ENCODE measurements around the gene NETO1. TPM values are rescaled to one million over a fixed set of nuclear protein-coding genes. Genes with fewer than 3 reads are reported as not detected.

Gene NETO1
- polyA plus RNA-seq, 1 experiment = 2.7 TPM

DNA sequence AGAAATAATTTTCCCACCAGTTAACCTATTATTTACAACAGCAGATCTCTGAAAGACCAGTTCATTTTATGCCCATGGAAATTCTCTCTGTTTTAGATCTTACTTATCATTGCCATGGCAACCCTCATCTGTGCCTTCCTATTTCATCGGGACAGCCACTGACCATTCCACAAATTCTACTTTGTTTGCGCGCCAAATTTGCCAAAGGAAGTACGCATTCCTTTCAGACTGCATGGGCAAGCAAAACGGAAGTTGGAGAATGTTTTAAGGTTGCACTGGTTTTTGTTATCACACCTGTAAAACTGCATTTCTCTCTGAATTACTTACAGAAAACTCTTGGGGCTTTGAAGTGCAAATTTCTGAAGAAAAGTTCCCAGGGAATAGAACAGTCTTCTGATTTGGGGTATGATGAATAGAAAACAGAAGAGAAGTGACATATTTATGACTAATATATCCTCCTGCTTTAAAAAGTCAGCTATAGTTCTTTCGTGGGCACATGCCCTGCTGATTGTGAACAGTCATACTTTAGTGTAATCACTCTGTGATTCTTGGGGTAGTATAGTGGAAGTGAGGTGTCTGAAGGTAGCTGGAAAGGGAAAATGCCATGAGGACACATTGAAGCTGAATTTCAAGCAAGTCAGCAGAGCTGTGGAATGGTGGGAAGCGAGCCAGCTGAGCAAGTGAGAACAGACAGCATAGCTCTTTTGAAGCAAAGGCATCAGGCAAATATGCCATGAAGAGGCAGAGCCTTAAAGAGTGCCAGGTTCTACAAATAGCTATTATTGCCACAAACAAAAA, 20.9 kb downstream of the NETO1 start:
- TF ChIP-seq, protein P1, sequence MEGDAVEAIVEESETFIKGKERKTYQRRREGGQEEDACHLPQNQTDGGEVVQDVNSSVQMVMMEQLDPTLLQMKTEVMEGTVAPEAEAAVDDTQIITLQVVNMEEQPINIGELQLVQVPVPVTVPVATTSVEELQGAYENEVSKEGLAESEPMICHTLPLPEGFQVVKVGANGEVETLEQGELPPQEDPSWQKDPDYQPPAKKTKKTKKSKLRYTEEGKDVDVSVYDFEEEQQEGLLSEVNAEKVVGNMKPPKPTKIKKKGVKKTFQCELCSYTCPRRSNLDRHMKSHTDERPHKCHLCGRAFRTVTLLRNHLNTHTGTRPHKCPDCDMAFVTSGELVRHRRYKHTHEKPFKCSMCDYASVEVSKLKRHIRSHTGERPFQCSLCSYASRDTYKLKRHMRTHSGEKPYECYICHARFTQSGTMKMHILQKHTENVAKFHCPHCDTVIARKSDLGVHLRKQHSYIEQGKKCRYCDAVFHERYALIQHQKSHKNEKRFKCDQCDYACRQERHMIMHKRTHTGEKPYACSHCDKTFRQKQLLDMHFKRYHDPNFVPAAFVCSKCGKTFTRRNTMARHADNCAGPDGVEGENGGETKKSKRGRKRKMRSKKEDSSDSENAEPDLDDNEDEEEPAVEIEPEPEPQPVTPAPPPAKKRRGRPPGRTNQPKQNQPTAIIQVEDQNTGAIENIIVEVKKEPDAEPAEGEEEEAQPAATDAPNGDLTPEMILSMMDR (IDR thresholded peaks at IDR 0.05; ENCODE audit: insufficient read depth, low read depth, low read length) = no peak
- ChIA-PET CTCF (no interaction called here), POLR2A (no interaction called here)

DNA sequence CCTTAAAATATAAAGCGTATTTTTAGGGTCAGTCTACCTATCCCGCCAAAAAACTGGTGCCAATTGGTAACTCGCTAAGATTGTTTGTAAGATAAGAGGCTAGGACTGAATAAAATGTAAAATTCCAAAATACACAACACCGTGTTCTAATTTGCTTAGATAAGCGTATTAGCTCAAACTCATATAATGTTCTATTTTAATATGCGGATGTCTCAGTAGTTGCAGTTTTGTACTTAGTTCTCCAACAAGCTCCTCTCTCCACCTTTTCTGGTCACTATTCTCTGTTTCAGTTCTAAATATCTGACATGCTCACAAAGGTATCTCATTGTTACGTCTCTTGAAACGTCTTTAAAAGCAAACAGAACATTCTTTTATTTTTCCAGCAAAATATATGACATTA, 24.0 kb downstream of the NETO1 start:
- CTCF ChIA-PET = no interaction called here

More for the DNA sequence above, 20.9 kb downstream of the NETO1 start:
- H3K36me3 ChIP-seq (ENCODE audit: control insufficient read depth, insufficient read depth, low read length) = no peaks in the 10 kb centered on the region; the same call in 1 of the 2 replicates
- DNase-seq (ENCODE audit: low read depth) = no peak
- no peak overlapping the region for H3K4me3 ChIP-seq (ENCODE audit: low read depth, low read length)
- H3K27me3 ChIP-seq (ENCODE audit: control insufficient read depth, insufficient read depth, low read length) = no peaks in the 10 kb centered on the region

DNA sequence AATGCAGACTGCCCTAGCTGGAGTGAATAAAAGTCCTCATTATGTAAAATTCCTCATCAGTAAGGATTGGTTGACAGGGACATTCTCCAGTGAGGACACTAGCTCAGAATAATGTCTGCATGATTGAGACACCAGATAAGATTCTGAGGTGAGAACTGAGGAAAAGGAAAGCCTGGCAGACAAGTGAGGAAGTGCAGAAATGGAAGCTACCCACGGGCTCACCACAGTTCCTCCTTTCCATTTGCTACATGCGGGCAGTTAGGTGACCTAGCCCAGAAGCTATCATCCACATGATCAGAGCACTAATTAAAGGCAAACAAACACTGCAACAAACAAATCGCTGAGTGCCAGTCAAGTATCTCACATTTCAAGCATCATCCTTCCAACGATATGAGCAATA, 27.7 kb downstream of the NETO1 start:
- POLR2A ChIA-PET = no interaction called here
- no peak for DNase-seq (ENCODE audit: low read depth)
- Histone ChIP-seq H3K27me3 (ENCODE audit: control insufficient read depth, insufficient read depth, low read length) (no peaks in the 10 kb centered on the region), H3K36me3 (ENCODE audit: control insufficient read depth, insufficient read depth, low read length) (no peaks in the 10 kb centered on the region), H3K4me3 (ENCODE audit: low read depth, low read length) (no peak overlapping the region)
- CTCF ChIA-PET = interaction anchor here (0.5 kb wide), 1 partner anchor 287 kb away, joined by 3 read pairs; no protein-coding TSS in a partner anchor
- TF ChIP-seq, protein P1 (IDR thresholded peaks at IDR 0.05; ENCODE audit: insufficient read depth, low read depth, low read length) = no peak

More for the DNA sequence above, 24.0 kb downstream of the NETO1 start:
- POLR2A ChIA-PET = no interaction called here
- Histone ChIP-seq H3K36me3 (ENCODE audit: control insufficient read depth, insufficient read depth, low read length) (no peaks in the 10 kb centered on the region), H3K27me3 (ENCODE audit: control insufficient read depth, insufficient read depth, low read length) (no peaks in the 10 kb centered on the region), H3K4me3 (ENCODE audit: low read depth, low read length) (no peak overlapping the region)
- no peak for DNase-seq (ENCODE audit: low read depth)
- TF ChIP-seq, protein P1 (IDR thresholded peaks at IDR 0.05; ENCODE audit: insufficient read depth, low read depth, low read length) = no peak

DNA sequence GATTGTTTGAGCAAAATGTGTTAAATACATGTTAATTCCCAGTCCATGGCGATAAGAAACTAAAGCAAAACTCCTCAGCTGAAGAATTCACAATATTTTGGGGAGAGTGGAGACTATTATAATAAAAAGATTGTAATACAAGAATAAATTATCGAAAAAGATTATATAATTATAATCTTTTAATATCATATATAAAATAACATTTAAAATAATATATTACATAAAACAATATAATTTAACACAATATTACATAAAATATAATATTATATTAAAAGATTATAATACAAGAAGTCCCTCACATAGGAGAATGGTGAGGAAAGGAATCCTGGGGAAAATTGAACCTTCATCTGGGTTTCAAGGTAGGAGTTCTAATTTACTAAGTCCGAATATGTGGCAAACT, 33.1 kb downstream of the NETO1 start:
- ChIA-PET CTCF (no interaction called here), POLR2A (no interaction called here)
- no peak overlapping the region for H3K4me3 ChIP-seq (ENCODE audit: low read depth, low read length)
- TF ChIP-seq, protein P1 (IDR thresholded peaks at IDR 0.05; ENCODE audit: insufficient read depth, low read depth, low read length) = no peak
- H3K27me3 ChIP-seq (ENCODE audit: control insufficient read depth, insufficient read depth, low read length) = no peaks in the 10 kb centered on the region
- DNase-seq (ENCODE audit: low read depth) = no peak
- H3K36me3 ChIP-seq (ENCODE audit: control insufficient read depth, insufficient read depth, low read length) = no peaks in the 10 kb centered on the region

DNA sequence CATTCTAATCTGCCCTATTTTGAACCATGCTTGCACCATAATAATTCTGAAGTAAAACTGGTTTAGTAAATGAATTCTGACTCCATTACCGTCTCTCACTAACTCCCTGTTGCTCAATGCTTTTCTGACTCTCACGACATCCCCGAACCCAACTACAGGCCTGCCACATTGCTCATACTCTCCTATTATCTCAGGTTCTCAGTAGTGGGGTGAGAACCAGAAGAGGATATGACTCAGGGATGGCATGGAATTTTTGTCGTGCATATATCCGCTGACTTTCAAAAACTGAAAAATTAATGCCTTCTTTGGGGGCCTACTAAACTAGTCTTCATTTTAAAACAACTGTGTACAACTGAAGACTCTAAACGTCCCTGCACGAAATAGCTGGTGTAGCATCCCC, 34.3 kb downstream of the NETO1 start:
- ChIA-PET CTCF (interaction anchor here (0.6 kb wide), 1 partner anchor 1715 kb away, joined by 3 read pairs; no protein-coding TSS in a partner anchor), POLR2A (no interaction called here)
- TF ChIP-seq, protein P1 (IDR thresholded peaks at IDR 0.05; ENCODE audit: insufficient read depth, low read depth, low read length) = no peak
- H3K4me3 ChIP-seq (ENCODE audit: low read depth, low read length) = no peak overlapping the region
- no peak for DNase-seq (ENCODE audit: low read depth)
- no peaks in the 10 kb centered on the region for H3K27me3 ChIP-seq (ENCODE audit: control insufficient read depth, insufficient read depth, low read length)
- H3K36me3 ChIP-seq (ENCODE audit: control insufficient read depth, insufficient read depth, low read length) = no peaks in the 10 kb centered on the region

Data from BJ (cell line).